HG03175 (cell line): ENCODE data around the gene TBC1D5.
"Not testable (repeated sequence)": the region's sequence is repeated elsewhere in the genome, so short reads cannot be mapped to it uniquely, and the experiment has no call there.

Experiments used
- ATAC-seq: cut with Tn5 transposase; IDR thresholded peaks from one replicate; pipeline ENCODE4 v1.9.1; 2021; ENCODE audit warnings: mild to moderate bottlenecking, moderate library complexity; ENCODE audit not compliant: unreplicated experiment

Gene TBC1D5

DNA sequence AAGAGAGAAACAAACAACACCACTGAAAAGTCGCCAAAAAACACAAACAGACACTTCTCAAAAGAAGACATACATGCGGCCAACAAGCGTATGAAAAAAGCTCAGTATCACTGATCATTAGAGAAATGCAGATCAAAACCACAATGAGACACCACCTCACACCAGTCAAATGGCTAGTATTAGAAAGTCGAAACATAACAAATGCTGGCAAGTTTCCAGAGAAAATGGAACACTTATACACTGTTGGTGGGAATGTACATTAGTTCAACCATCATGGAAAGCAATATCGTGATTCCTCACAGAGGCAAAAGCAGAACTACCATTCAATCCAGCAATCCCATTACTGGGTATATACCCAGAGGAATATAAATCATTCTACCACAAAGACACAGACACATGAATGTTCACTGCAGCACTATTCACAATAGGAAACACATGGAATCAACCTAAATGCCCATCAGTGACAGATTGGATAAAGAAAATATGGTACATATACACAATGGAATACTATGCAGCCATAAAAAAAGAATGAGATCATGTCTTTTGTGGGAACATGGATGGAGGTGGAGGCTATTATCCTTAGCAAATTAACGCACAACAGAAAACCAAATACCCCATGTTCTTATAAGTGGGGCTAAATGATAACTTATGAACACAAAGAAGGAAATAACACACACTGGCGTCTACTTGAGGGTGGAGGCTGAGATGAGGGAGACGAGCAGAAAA lies 93.6 kb downstream of the TBC1D5 start:
- ATAC-seq, result not testable (repeated sequence)

GRCh38 chr3:17645074-17645698 lies 97.2 kb downstream of the TBC1D5 start:
- no peak for ATAC-seq

GRCh38 chr3:17643691-17644090 lies 98.7 kb downstream of the TBC1D5 start:
- ATAC-seq, result no peak

- ATAC-seq, result no peak
Observed at GRCh38 chr3:17642474-17642873, 100.0 kb downstream of the TBC1D5 start.

- no peak for ATAC-seq
Observed at GRCh38 chr3:17640466-17640865, 102.0 kb downstream of the TBC1D5 start.

GRCh38 chr3:17639765-17640164 lies 102.7 kb downstream of the TBC1D5 start:
- no peak for ATAC-seq

DNA sequence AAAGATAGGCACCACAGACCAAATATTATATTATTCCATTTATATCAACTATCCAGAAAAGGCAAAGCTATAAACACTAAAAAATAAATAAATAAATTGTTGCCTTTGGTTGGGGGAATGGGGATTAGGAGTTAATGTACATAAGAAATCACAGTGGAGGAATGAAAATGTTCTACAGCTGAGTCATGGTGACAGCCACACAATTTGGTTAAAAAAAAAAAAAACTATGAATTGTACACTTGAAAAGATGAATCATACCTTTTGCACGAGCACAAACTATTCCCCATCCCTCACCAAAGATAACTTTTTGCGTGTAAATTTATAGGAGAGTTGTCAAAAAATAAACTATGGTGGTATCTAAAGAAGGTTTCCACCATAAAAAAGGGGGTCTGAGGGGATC lies 103.2 kb downstream of the TBC1D5 start:
- no peak for ATAC-seq

DNA sequence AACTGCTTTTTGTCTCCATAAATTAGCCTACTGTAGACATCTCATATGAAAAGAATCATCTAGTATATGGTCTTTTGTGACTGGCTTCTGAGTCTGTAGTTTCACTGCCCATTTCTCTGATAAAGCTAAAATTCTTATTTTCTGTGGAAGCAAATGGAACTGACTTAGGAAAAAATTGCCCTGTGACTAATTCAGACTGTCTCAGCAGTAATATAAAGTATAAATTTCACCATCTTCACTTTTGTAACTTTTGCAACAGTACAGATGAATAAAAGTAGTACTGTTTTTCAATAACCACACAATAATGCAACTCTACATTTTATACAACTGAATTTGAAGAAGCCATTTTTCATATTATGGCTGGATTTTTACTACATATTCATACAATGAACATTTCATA lies 104.1 kb downstream of the TBC1D5 start:
- no peak for ATAC-seq

DNA sequence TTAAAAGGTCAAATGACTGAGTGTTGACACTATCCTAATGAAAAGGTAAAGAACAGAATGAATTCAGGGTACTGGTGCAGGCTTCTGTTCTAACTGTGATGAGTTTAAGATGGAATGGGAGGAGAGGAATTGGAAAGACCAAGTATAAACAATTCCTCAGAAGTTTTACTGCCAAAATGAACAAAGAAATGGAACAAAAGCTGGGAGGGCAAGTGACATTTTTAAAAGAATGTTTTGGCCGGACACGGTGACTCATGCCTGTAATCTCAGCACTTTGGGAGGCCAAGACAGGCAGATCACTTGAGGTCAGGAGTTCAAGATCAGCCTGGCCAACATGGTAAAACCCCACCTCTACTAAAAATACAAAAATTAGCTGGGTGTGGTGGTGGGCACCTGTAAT lies 106.8 kb downstream of the TBC1D5 start:
- not testable (repeated sequence) for ATAC-seq

- no peak for ATAC-seq
Observed at GRCh38 chr3:17634964-17635363, 107.5 kb downstream of the TBC1D5 start.

- no peak for ATAC-seq
Observed at GRCh38 chr3:17634201-17634600, 108.2 kb downstream of the TBC1D5 start.

GRCh38 chr3:17632401-17633100 lies 109.9 kb downstream of the TBC1D5 start:
- no peak for ATAC-seq

DNA sequence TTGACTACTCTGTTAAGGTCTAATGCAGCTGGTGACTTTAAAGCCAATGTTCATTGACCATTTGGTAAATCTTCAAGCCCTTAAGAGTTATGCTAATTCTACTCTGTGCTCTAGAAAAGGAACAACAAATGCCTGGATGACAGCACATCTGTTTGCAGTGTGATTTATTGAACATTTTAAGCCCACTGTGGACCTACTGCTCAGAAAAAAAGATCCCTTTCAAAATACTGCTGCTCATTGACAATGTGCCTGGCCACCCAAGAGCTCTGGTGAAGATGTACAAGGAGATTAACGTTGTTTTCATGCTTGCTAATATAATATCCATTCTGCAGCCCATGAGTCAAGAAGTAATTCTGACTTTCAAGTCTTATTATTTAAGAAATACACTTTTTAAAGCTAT lies 110.8 kb downstream of the TBC1D5 start:
- no peak for ATAC-seq

DNA sequence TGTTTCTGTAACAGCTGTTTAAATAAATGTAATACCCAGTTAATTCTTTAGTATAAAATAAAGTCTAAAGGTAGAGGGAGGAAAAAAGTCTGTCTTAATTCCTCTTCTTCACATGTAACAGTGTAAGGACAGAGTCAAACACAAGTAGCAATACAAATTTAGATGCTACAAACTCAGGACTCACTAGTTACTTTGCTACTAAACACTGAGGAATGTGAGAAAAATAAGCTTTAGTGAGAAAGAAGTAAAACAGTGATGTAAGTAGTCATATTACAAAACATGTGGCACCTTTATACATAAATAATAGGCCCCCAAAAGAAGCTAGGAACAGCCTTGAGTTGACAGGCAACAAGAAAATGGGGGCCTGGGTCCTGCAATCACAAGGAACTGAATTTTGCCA lies 113.0 kb downstream of the TBC1D5 start:
- ATAC-seq, result no peak

DNA sequence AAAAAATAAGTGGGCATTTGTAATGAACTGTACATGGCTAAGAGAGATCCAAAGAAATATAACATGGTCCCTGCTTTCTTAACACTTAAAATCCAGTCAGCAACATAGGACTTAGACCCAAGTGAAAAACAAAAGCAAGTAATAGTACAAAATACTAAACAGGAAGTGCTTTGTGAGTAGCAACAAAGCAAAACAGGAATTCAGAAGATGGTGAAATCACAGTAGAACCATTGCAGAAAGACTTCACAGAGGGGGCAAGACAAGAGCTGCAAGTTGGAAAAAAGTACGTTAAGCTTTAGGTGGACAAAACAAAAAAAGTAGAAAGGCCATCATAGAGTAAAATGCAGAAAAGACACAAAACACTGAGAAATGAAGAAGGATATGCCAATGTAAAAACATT lies 116.0 kb downstream of the TBC1D5 start:
- no peak for ATAC-seq

DNA sequence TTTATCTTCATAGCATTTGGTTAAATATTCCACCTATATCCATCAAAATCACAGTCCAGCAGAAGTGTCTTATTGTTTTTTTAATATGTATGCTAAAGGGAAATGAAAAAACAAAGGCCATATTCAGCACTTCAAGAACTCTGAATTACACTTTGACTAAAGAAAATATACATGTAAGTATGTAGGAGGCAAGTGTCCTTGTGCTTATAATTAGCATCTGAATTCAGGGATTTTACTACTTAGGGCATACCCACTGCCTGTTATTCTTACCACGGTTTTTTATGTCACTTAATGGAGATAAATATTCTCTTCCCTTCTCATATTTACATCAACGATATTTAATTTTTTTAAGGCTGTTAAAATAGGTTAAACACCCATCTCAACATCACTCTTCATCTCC lies 117.3 kb downstream of the TBC1D5 start:
- no peak for ATAC-seq

DNA sequence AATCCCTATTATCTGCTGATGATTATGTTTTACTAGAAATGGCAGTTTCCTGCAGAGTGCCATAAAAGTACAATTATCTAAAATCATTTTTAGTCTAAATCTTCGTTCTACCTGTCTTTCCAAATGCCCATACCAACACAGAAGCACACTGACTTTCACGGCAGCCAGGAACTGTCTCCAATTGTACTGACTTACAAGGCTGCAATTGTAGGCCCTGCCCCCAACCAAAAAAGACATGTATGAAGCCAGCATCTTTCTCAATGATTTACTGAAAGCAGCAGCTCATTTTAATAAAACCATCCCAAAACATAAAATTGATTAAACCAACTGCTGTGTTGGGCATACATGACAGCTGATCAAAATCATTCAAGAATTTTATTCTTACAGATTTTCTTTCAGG lies 119.0 kb downstream of the TBC1D5 start:
- ATAC-seq, result no peak

DNA sequence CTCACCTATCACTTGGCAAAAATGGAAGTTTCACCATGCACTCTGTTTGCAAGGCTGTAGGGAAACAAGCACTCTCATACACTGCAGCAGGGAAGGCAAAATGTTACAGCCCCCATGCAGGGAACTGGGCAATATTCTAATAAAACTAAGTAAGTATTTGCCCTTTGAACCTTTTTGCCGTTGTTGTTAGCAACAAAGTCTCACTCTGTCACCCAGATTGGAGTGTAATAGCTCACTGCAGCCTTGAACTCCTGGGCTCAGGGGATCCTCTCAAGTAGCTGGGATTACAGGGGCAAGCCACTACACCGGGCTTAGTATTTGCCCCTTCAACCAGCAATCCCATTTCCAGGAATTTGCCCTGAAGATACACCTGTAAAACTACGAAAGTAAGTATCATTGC lies 122.5 kb downstream of the TBC1D5 start:
- ATAC-seq, result no peak

DNA sequence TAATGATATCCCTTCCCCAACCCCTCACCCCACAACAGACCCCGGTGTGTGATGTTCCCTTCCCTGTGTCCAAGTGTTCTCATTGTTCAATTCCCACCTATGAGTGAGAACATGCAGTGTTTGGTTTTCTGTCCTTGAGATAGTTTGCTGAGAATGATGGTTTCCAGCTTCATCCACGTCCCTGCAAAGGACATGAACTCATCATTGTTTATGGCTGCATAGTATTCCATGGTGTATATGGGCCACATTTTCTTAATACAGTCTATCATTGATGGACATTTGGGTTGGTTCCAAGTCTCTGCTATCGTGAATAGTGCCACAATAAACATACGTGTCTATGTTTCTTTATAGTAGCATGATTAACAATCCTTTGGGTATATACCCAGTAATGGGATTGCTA lies 129.4 kb downstream of the TBC1D5 start:
- not testable (repeated sequence) for ATAC-seq

GRCh38 chr3:17607905-17608304 lies 134.5 kb downstream of the TBC1D5 start:
- no peak for ATAC-seq

- ATAC-seq, result no peak
Observed at GRCh38 chr3:17605934-17606333, 136.5 kb downstream of the TBC1D5 start.

- ATAC-seq, result no peak
Observed at GRCh38 chr3:17605032-17605431, 137.4 kb downstream of the TBC1D5 start.
